ENCODE measurements around the gene FRK. TPM values are rescaled to one million over a fixed set of nuclear protein-coding genes. Genes with fewer than 3 reads are reported as not detected.

The FRK gene
- total RNA-seq, 1 donor from 2014 or later: 8.4 TPM

- intact Hi-C loops (cut with DNase I): loop anchor here (2.0 to 5.0 kb wide), 2 partner anchors 50 to 78 kb away; partner anchors contain the start of gene FRK
- Histone ChIP-seq H3K4me3 (no peak overlapping the region), H3K36me3 (no peaks in the 10 kb centered on the region), H3K27ac (no peak overlapping the region), H3K27me3 (no peaks in the 10 kb centered on the region), H3K4me1 (peaks cover 0 to 35% of the 10 kb centered on the region in 2 donors), H3K9me3 (no peaks in the 10 kb centered on the region)
- no peak for DNase-seq (ENCODE audit: low spot score in 2 of 2)
- TF ChIP-seq, protein P1, sequence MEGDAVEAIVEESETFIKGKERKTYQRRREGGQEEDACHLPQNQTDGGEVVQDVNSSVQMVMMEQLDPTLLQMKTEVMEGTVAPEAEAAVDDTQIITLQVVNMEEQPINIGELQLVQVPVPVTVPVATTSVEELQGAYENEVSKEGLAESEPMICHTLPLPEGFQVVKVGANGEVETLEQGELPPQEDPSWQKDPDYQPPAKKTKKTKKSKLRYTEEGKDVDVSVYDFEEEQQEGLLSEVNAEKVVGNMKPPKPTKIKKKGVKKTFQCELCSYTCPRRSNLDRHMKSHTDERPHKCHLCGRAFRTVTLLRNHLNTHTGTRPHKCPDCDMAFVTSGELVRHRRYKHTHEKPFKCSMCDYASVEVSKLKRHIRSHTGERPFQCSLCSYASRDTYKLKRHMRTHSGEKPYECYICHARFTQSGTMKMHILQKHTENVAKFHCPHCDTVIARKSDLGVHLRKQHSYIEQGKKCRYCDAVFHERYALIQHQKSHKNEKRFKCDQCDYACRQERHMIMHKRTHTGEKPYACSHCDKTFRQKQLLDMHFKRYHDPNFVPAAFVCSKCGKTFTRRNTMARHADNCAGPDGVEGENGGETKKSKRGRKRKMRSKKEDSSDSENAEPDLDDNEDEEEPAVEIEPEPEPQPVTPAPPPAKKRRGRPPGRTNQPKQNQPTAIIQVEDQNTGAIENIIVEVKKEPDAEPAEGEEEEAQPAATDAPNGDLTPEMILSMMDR (IDR thresholded peaks at IDR 0.05): no peak
Observed at GRCh38 chr6:116010386-116010785, 50.3 kb downstream of the FRK start.

DNA sequence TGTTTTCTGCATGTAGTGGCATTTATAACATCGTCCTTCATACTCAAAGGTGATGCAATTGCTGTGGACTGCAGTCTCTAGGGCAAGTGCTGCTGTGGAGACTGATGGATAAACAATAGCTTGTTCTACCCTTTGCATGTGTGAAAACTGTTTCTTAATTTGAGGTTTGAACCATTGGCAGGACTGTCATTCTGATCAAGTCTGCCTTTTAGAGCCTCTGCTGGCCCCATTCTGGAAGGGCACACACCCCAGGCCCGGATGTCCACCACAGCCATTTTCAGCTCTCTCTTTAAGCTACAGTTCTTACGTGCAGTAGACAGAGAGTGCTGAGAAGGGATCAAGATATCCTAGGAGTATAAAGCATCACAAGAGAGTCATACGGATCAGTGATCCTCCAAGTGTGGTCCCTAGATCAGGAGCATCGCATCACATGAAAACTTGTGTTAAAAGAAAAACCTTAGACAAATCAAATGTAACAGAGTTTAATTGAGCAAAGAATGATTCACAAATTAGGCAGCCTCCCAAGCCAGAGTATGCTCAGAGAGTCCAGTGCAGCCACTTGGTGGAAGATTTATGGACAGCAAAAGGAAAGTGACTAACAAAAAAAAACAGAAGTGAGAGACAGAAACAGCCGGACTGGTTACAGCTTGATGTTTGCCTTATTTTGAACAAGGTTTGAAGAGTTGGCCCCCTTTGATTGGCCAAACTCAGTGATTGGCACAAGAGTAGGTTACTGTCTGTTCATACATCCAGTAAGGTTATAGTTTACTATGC, 52.0 kb downstream of the FRK start:
- Histone ChIP-seq H3K4me1 (peaks cover 0 to 29% of the 10 kb centered on the region in 2 donors), H3K4me3 (peak overlapping the region; percentile 15 to 44), H3K9me3 (no peaks in the 10 kb centered on the region), H3K27ac (peak overlapping the region; percentile 73 to 81), H3K36me3 (no peaks in the 10 kb centered on the region), H3K27me3 (no peaks in the 10 kb centered on the region)
- no peak for DNase-seq (ENCODE audit: low spot score in 2 of 2)
- intact Hi-C loops (cut with DNase I): no loop called here
- TF ChIP-seq, protein P1 (IDR thresholded peaks at IDR 0.05): no peak

GRCh38 chr6:116004841-116005815, 55.6 kb downstream of the FRK start:
- H3K27me3 ChIP-seq: no peaks in the 10 kb centered on the region
- no peak for DNase-seq (ENCODE audit: low spot score in 2 of 2)
- no peaks in the 10 kb centered on the region for H3K4me1 ChIP-seq
- TF ChIP-seq, protein P1 (IDR thresholded peaks at IDR 0.05): no peak
- intact Hi-C loops (cut with DNase I): no loop called here
- peaks cover 8 to 10% of the 10 kb centered on the region in 2 donors for H3K36me3 ChIP-seq
- no peaks in the 10 kb centered on the region for H3K9me3 ChIP-seq
- H3K4me3 ChIP-seq: no peak overlapping the region
- H3K27ac ChIP-seq: no peak overlapping the region

GRCh38 chr6:116003668-116004067, 57.0 kb downstream of the FRK start:
- DNase-seq (ENCODE audit: low spot score in 2 of 2): no peak
- H3K27ac ChIP-seq: no peak overlapping the region
- H3K4me1 ChIP-seq: no peaks in the 10 kb centered on the region
- intact Hi-C loops (cut with DNase I): no loop called here
- H3K9me3 ChIP-seq: no peaks in the 10 kb centered on the region
- H3K27me3 ChIP-seq: no peaks in the 10 kb centered on the region
- no peak overlapping the region for H3K4me3 ChIP-seq
- H3K36me3 ChIP-seq: peaks cover 8 to 10% of the 10 kb centered on the region in 2 donors
- TF ChIP-seq, protein P1 (IDR thresholded peaks at IDR 0.05): no peak

DNA sequence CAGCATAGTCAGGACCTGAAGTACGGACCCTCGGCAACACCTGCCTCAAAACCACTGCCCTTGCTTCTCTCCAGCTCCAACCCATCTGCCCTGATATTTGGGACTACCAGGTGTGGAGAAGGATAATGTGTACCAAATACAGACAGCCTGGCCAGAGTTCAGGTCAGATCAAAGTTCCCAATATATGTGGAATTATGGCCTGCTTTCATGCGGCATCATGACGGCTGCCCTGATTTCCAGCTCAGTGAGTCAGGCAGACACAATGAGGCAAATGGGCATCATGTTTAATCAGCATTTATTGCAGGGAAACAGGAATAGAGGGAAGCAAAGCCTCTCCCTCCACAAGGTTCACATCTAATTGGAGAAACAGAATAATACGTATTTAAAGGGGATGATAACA, 57.9 kb downstream of the FRK start:
- Histone ChIP-seq H3K27ac (no peak overlapping the region), H3K4me1 (no peaks in the 10 kb centered on the region), H3K36me3 (peaks cover 8 to 10% of the 10 kb centered on the region in 2 donors), H3K27me3 (no peaks in the 10 kb centered on the region), H3K4me3 (no peak overlapping the region), H3K9me3 (no peaks in the 10 kb centered on the region)
- no peak for DNase-seq (ENCODE audit: low spot score in 2 of 2)
- TF ChIP-seq, protein P1 (IDR thresholded peaks at IDR 0.05): no peak
- intact Hi-C loops (cut with DNase I): no loop called here
